Left ventricle myocardium inferior (tissue), 1 donor: Measurements from ENCODE around the gene LPO. TPM values are rescaled to one million over a fixed set of nuclear protein-coding genes. Genes with fewer than 3 reads are reported as not detected.

Experiments
- DNase-seq: peaks from one replicate; pipeline ENCODE4 v3.0.0-alpha.2; 2020
- H3K27ac ChIP-seq: fragments of 200-600 bp; replicated peaks from 2 replicates; pipeline ENCODE4 v1.8.0; 2021
- H3K27me3 ChIP-seq: fragments of 200-600 bp; 2 replicates; pipeline ENCODE4 v1.8.0; 2021; ENCODE audit warnings: low read depth
- H3K36me3 ChIP-seq: fragments of 200-600 bp; 2 replicates; pipeline ENCODE4 v1.8.0; 2021
- H3K4me1 ChIP-seq: fragments of 200-600 bp; 2 replicates; pipeline ENCODE4 v1.8.0; 2021
- H3K4me3 ChIP-seq: fragments of 200-600 bp; 2 replicates; pipeline ENCODE4 v1.8.0; 2021; ENCODE audit warnings: mild to moderate bottlenecking, moderate library complexity
- H3K9me3 ChIP-seq: fragments of 200-600 bp; replicated peaks from 2 replicates; pipeline ENCODE4 v1.8.0; 2021
- CTCF ChIP-seq: fragments of 200-600 bp; IDR thresholded peaks from 2 replicates; pipeline ENCODE4 v1.8.0; 2021; ENCODE audit warnings: antibody characterized with exemption, mild to moderate bottlenecking, borderline replicate concordance
- intact Hi-C: fragments of 100-400 bp; cut with micrococcal nuclease; formaldehyde crosslinking; loops from one replicate; pipeline ENCODE4 v1.11.0; 2022
- total RNA-seq: library from RNA; stranded (reverse); fragmentation: NEBNext Ultra II Directional; extraction: Animal tissue kit (Norgen Biotek cat#: 25700); gene quantifications from one replicate; pipeline ENCODE4 v1.2.1, GENCODE V29; 2021
- donor health status: DM: no; HTN: yes; CAD: no; lungs with severe emphysema.

LPO gene
- total RNA-seq, 1 donor from 2014 or later = not detected

DNA sequence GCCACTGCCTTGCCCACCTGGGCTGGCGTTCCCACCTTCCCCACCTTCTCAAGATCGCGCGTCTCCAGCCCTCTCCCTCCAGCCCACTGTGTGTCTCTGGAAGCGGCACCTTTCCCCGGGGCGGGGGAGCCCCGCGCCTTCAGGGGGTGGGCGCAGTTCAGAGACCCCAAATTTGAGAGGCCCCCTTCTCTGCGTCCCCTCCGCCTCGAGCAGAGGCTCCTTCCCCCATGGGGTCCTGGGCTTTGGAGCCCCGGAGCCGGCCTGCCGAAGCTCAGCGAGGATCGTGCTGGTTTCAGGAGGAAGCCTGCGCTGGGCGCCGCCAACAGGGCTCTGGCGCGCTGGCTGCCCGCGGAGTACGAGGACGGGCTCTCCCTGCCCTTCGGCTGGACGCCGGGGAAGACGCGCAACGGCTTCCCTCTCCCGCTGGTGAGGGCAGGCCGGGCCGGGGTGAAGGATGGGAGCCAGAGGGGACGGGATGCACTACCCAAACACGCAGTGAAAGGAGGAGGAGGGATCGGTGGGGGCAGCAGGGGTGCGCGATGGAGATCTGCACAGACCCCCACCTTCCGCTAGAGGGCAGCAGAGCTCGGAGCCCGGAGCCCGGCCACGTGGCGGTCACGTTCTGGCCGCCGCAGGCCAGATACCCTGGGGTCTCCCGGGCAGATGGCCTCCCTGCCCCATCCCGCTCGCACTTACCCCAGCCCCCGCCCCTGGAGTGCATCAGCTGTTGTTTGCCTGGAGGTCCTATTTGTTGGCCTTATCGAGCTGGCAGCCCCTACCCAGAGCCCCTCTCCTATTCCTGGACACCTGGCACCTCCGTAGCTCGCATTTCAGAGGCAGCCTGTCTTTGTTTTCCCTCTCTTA is 11.1 kb downstream of the LPO start:
- no peak overlapping the region for H3K27ac ChIP-seq
- peak overlapping the region; percentile 66 for H3K4me3 ChIP-seq
- peak; percentile 64 for DNase-seq
- peaks cover 98% of the 10 kb centered on the region for H3K27me3 ChIP-seq
- H3K4me1 ChIP-seq = peaks cover 10% of the 10 kb centered on the region
- no peaks in the 10 kb centered on the region for H3K36me3 ChIP-seq
- intact Hi-C loops = no loop called here
- H3K9me3 ChIP-seq = no peaks in the 10 kb centered on the region
- peak; percentile 95 for TF ChIP-seq CTCF

- H3K27ac ChIP-seq = no peak overlapping the region
- no peaks in the 10 kb centered on the region for H3K9me3 ChIP-seq
- TF ChIP-seq CTCF = no peak
- DNase-seq = no peak
- H3K27me3 ChIP-seq = peaks cover 98% of the 10 kb centered on the region
- H3K4me1 ChIP-seq = peaks cover 10% of the 10 kb centered on the region
- intact Hi-C loops = no loop called here
- no peak overlapping the region for H3K4me3 ChIP-seq
- no peaks in the 10 kb centered on the region for H3K36me3 ChIP-seq
Observed at GRCh38 chr17:58250344-58251011, 12.1 kb downstream of the LPO start.

DNA sequence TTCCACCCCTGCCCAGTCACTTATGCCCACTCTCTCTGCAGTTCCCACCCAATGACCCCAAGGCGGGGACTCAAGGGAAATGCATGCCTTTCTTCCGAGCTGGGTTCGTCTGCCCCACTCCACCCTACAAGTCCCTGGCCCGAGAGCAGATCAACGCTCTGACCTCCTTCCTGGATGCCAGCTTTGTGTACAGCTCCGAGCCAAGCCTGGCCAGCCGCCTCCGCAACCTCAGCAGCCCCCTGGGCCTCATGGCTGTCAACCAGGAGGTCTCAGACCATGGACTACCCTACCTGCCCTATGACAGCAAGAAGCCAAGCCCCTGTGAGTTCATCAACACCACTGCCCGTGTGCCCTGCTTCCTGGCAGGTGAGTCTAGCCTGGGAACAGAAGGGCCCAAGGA is 13.8 kb downstream of the LPO start:
- intact Hi-C loops = no loop called here
- no peak for TF ChIP-seq CTCF
- H3K9me3 ChIP-seq = no peaks in the 10 kb centered on the region
- peaks cover 10% of the 10 kb centered on the region for H3K4me1 ChIP-seq
- no peak for DNase-seq
- H3K36me3 ChIP-seq = no peaks in the 10 kb centered on the region
- no peak overlapping the region for H3K4me3 ChIP-seq
- H3K27me3 ChIP-seq = peaks cover 98% of the 10 kb centered on the region
- no peak overlapping the region for H3K27ac ChIP-seq

- no peak overlapping the region for H3K27ac ChIP-seq
- H3K27me3 ChIP-seq = peaks cover 99% of the 10 kb centered on the region
- no peak for TF ChIP-seq CTCF
- H3K4me1 ChIP-seq = peaks cover 10% of the 10 kb centered on the region
- DNase-seq = no peak
- H3K9me3 ChIP-seq = no peaks in the 10 kb centered on the region
- intact Hi-C loops = no loop called here
- no peaks in the 10 kb centered on the region for H3K36me3 ChIP-seq
- H3K4me3 ChIP-seq = no peak overlapping the region
Observed at GRCh38 chr17:58253082-58253481, 14.7 kb downstream of the LPO start.

DNA sequence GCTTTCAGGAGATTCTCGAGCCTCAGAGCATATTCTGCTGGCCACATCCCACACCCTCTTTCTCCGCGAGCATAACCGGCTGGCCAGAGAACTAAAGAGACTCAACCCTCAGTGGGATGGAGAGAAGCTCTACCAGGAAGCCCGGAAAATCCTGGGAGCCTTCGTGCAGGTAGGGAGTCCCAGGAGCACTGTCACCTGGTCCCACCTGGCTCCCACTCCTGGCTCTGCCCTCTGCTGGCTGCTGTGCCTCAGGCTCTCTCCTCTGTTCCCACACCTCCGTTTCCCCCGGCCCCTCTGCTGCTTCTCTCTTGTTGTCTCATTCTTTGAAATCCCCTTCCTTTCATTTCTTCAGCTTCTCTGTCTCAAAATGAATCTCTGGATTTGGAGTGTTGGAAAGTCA is 16.4 kb downstream of the LPO start:
- Histone ChIP-seq H3K4me1 (peaks cover 2% of the 10 kb centered on the region), H3K36me3 (no peaks in the 10 kb centered on the region), H3K9me3 (no peaks in the 10 kb centered on the region), H3K27ac (no peak overlapping the region), H3K27me3 (peaks cover 99% of the 10 kb centered on the region), H3K4me3 (no peak overlapping the region)
- DNase-seq = no peak
- intact Hi-C loops = no loop called here
- no peak for TF ChIP-seq CTCF
